HEK293 (cell line): ENCODE measurements around the gene MMP27.

Experiments
- CTCF ChIA-PET: fragments of 350-600 bp; formaldehyde crosslinking; extraction: SDS; loops from one replicate; lab custom pipeline; 2021; ENCODE audit warnings: antibody characterized with exemption; lab: Yijun Ruan, JAX
- POLR2A ChIA-PET: fragments of 300-600 bp; formaldehyde crosslinking; extraction: SDS; loops from one replicate; lab custom pipeline; 2020; ENCODE audit warnings: antibody characterized with exemption, inconsistent platforms; lab: Yijun Ruan, JAX
- H3K27ac ChIP-seq: fragments of 200-500 bp; sonication (Bioruptor generic); 2 replicates; pipeline ENCODE4 v1.5.1; 2014; ENCODE audit warnings: low read depth, low read length, control low read depth, inconsistent platforms; ENCODE audit errors: extremely low read depth
- H3K36me3 ChIP-seq, 2 experiments: fragments of 200-500 bp in 1 of 2; sonication (Bioruptor generic) in 1 of 2; 1 replicate in 1 of 2; 2 replicates in 1 of 2; pipeline ENCODE4 v1.5.1; 2014 to 2017; ENCODE audit warnings: inconsistent platforms in 2 of 2, low read length in 2 of 2; ENCODE audit not compliant: control insufficient read depth in 2 of 2, insufficient read depth in 1 of 2
- H3K4me1 ChIP-seq: fragments of 200-500 bp; sonication (Bioruptor generic); 2 replicates; pipeline ENCODE4 v1.5.1; 2014; ENCODE audit warnings: mild to moderate bottlenecking, low read length, inconsistent platforms; ENCODE audit not compliant: control insufficient read depth, insufficient read depth
- H3K4me3 ChIP-seq: 2 replicates; pipeline ENCODE4 v1.5.1; 2011; ENCODE audit warnings: low read depth, mild to moderate bottlenecking, control low read depth, low read length, moderate library complexity
- H3K9me3 ChIP-seq: fragments of 200-500 bp; sonication (Bioruptor generic); 2 replicates; pipeline ENCODE4 v1.5.1; 2014; ENCODE audit warnings: low read depth, low read length, inconsistent platforms; ENCODE audit not compliant: control insufficient read depth, insufficient read depth
- ATF2 ChIP-seq: fragments of 450-650 bp; formaldehyde crosslinking; IDR thresholded peaks from 2 replicates; pipeline ENCODE4 v1.5.1; 2016; ENCODE audit warnings: missing biosample characterization, missing genetic modification characterization, low read depth
- BCL11A ChIP-seq: fragments of 450-650 bp; formaldehyde crosslinking; IDR thresholded peaks from 2 replicates; pipeline ENCODE4 v1.5.1; 2016; ENCODE audit warnings: low read depth, missing biosample characterization, missing genetic modification characterization
- BCL6B ChIP-seq: fragments of 450-650 bp; formaldehyde crosslinking; IDR thresholded peaks from 2 replicates; pipeline ENCODE4 v1.5.1; 2017; ENCODE audit warnings: missing biosample characterization, missing genetic modification characterization
- GLIS1 ChIP-seq: fragments of 450-650 bp; formaldehyde crosslinking; IDR thresholded peaks from 2 replicates; pipeline ENCODE4 v1.5.1; 2016; ENCODE audit warnings: missing biosample characterization, missing genetic modification characterization
- KLF10 ChIP-seq: fragments of 450-650 bp; IDR thresholded peaks from 2 replicates; pipeline ENCODE4 v1.5.1; 2018; ENCODE audit warnings: missing biosample characterization, mild to moderate bottlenecking, missing genetic modification characterization
- KLF16 ChIP-seq: fragments of 450-650 bp; formaldehyde crosslinking; IDR thresholded peaks from 2 replicates; pipeline ENCODE4 v1.5.1; 2017; ENCODE audit warnings: missing biosample characterization, missing genetic modification characterization
- PRDM4 ChIP-seq: fragments of 450-650 bp; formaldehyde crosslinking; IDR thresholded peaks from 2 replicates; pipeline ENCODE4 v1.5.1; 2017; ENCODE audit warnings: missing biosample characterization, missing genetic modification characterization
- RBAK ChIP-seq: fragments of 450-650 bp; formaldehyde crosslinking; IDR thresholded peaks from 2 replicates; pipeline ENCODE4 v1.5.1; 2016; ENCODE audit warnings: missing biosample characterization, missing genetic modification characterization
- SCRT2 ChIP-seq: fragments of 450-650 bp; formaldehyde crosslinking; IDR thresholded peaks from 2 replicates; pipeline ENCODE4 v1.5.1; 2016; ENCODE audit warnings: missing biosample characterization, missing genetic modification characterization
- TSHZ1 ChIP-seq: fragments of 450-650 bp; formaldehyde crosslinking; IDR thresholded peaks from 2 replicates; pipeline ENCODE4 v1.5.1; 2016; ENCODE audit warnings: missing biosample characterization, missing genetic modification characterization, borderline replicate concordance
- ZNF174 ChIP-seq: fragments of 450-650 bp; formaldehyde crosslinking; IDR thresholded peaks from 2 replicates; pipeline ENCODE4 v1.5.0; 2017; ENCODE audit warnings: missing biosample characterization, mild to moderate bottlenecking, missing genetic modification characterization
- ZNF221 ChIP-seq: fragments of 450-650 bp; formaldehyde crosslinking; IDR thresholded peaks from 2 replicates; pipeline ENCODE4 v1.5.1; 2017; ENCODE audit warnings: missing biosample characterization, missing genetic modification characterization, borderline replicate concordance
- ZNF274 ChIP-seq, 2 experiments: fragments of 200-500 bp in 1 of 2; fragments of 450-650 bp in 1 of 2; sonication (Bioruptor generic) in 1 of 2; formaldehyde crosslinking in 1 of 2; IDR thresholded peaks; 2 replicates each; pipeline versions ENCODE4 v1.5.1 to v1.6.1; 2014 to 2016; ENCODE audit warnings: borderline replicate concordance in 1 of 2, inconsistent platforms in 1 of 2, low read length in 1 of 2, missing biosample characterization in 1 of 2, missing genetic modification characterization in 1 of 2
- ZNF391 ChIP-seq: fragments of 450-650 bp; formaldehyde crosslinking; IDR thresholded peaks from 2 replicates; pipeline ENCODE4 v1.5.1; 2016; ENCODE audit warnings: low read depth, missing biosample characterization, missing genetic modification characterization, borderline replicate concordance
- ZNF473 ChIP-seq: fragments of 450-650 bp; formaldehyde crosslinking; IDR thresholded peaks from 2 replicates; pipeline ENCODE4 v1.5.1; 2017; ENCODE audit warnings: missing biosample characterization, missing genetic modification characterization
- ZNF513 ChIP-seq: fragments of 450-650 bp; IDR thresholded peaks from 2 replicates; pipeline ENCODE4 v1.5.1; 2018; ENCODE audit warnings: missing biosample characterization, missing genetic modification characterization

MMP27 gene

GRCh38 chr11:102653744-102654291 lies 51.8 kb downstream of the MMP27 start:
- TF ChIP-seq SCRT2 (tag by site-specific recombination): no peak
- 0 out of 2 replicates have a peak, but pooled peaks have one; percentile 25 for TF ChIP-seq TSHZ1
- TF ChIP-seq, all 188 proteins: peak for 1
- CTCF ChIA-PET: interaction anchor here (0.9 to 1.6 kb wide), 2 partner anchors 13 to 287 kb away, joined by 3 to 4 read pairs; no protein-coding TSS in a partner anchor
- POLR2A ChIA-PET: no interaction called here
- Histone ChIP-seq H3K27ac (no peak overlapping the region), H3K4me3 (no peak overlapping the region), H3K36me3 (no peaks in the 10 kb centered on the region), H3K9me3 (no peaks in the 10 kb centered on the region), H3K4me1 (no peaks in the 10 kb centered on the region)

GRCh38 chr11:102647430-102647829 lies 58.1 kb downstream of the MMP27 start:
- CTCF ChIA-PET: no interaction called here
- POLR2A ChIA-PET: no interaction called here
- H3K27ac ChIP-seq: no peak overlapping the region
- no peaks in the 10 kb centered on the region for H3K9me3 ChIP-seq
- TF ChIP-seq GLIS1 (tag by site-specific recombination): no peak
- TF ChIP-seq ZNF513 (tag by site-specific recombination): no peak
- TF ChIP-seq BCL11A (tag by site-specific recombination): no peak
- no peak for TF ChIP-seq PRDM4 (tag by site-specific recombination)
- TF ChIP-seq BCL6B (tag by site-specific recombination): no peak
- TF ChIP-seq KLF10 (tag by site-specific recombination): no peak
- TF ChIP-seq ZNF221 (tag by site-specific recombination): no peak
- TF ChIP-seq ZNF174: no peak
- TF ChIP-seq ZNF274 (IDR thresholded peaks at IDR 0.05; ENCODE audit: low read length): no peak
- no peak for TF ChIP-seq ZNF274 (tag by site-specific recombination; IDR thresholded peaks at IDR 0.05; ENCODE audit: borderline replicate concordance)
- TF ChIP-seq ZNF473 (tag by site-specific recombination): no peak
- TF ChIP-seq RBAK (tag by site-specific recombination): no peak
- TF ChIP-seq ZNF391 (tag by site-specific recombination): no peak
- no peak for TF ChIP-seq ATF2 (tag by site-specific recombination)
- TF ChIP-seq KLF16 (tag by site-specific recombination): no peak
- no peak overlapping the region for H3K4me3 ChIP-seq
- H3K36me3 ChIP-seq: no peaks in the 10 kb centered on the region
- no peaks in the 10 kb centered on the region for H3K4me1 ChIP-seq
